Large intestine (tissue), 3 donors: ENCODE data around the gene HIVEP3. TPM values are rescaled to one million over a fixed set of nuclear protein-coding genes. Genes with fewer than 3 reads are reported as not detected.

Experiments
- DNase-seq, 2 donors: peaks; one replicate each; pipeline versions ENCODE4 v3.0.0 to v3.0.0-alpha.2; 2013
- H3K27ac ChIP-seq: one replicate; pipeline ENCODE4 v1.5.1; 2013; ENCODE audit warnings: low read length
- H3K27me3 ChIP-seq: 2 replicates; pipeline ENCODE4 v1.6.1; 2013; ENCODE audit warnings: low read length; ENCODE audit not compliant: control insufficient read depth, insufficient read depth
- H3K36me3 ChIP-seq: 2 replicates; pipeline ENCODE4 v1.6.1; 2013; ENCODE audit warnings: low read length; ENCODE audit not compliant: control insufficient read depth, insufficient read depth
- H3K4me1 ChIP-seq: one replicate; pipeline ENCODE4 v1.6.1; 2013; ENCODE audit warnings: low read length; ENCODE audit not compliant: control insufficient read depth, insufficient read depth
- H3K4me3 ChIP-seq: one replicate; pipeline ENCODE4 v1.5.1; 2013; ENCODE audit warnings: low read length
- H3K9me3 ChIP-seq: one replicate; pipeline ENCODE4 v1.6.1; 2013; ENCODE audit warnings: mild to moderate bottlenecking, low read depth, low read length, moderate library complexity; ENCODE audit not compliant: control insufficient read depth
- WGBS: methylation state at CpG from one replicate; pipeline ENCODE4 v1.1.5; 2013; ENCODE audit warnings: low lambda C conversion rate; ENCODE audit not compliant: insufficient coverage; 5-methylcytosine and 5-hydroxymethylcytosine counted together
- polyA plus RNA-seq: library from polyadenylated mRNA; unstranded; fragments of 120-200 nt; gene quantifications from one replicate; pipeline ENCODE4 v1.2.1, GENCODE V29; 2013

The HIVEP3 gene
- polyA plus RNA-seq, 1 donor = 2.6 TPM

- peaks cover 4% of the 10 kb centered on the region for H3K9me3 ChIP-seq
- no peak for DNase-seq
- H3K36me3 ChIP-seq = no peaks in the 10 kb centered on the region
- no peak overlapping the region for H3K27ac ChIP-seq
- H3K27me3 ChIP-seq = peaks cover 3% of the 10 kb centered on the region
- WGBS = no CpG with 5 or more reads among the region's 17 CpGs
- H3K4me1 ChIP-seq = peaks cover 21% of the 10 kb centered on the region
- no peak overlapping the region for H3K4me3 ChIP-seq
Observed at GRCh38 chr1:41494351-41495209, 424.1 kb downstream of the HIVEP3 start.

GRCh38 chr1:41493626-41494350, 424.9 kb downstream of the HIVEP3 start:
- no CpG with 5 or more reads among the region's 9 CpGs for WGBS
- H3K9me3 ChIP-seq = peaks cover 4% of the 10 kb centered on the region
- no peak overlapping the region for H3K27ac ChIP-seq
- H3K36me3 ChIP-seq = no peaks in the 10 kb centered on the region
- H3K4me1 ChIP-seq = peaks cover 21% of the 10 kb centered on the region
- DNase-seq = no peak
- H3K27me3 ChIP-seq = peaks cover 3% of the 10 kb centered on the region
- H3K4me3 ChIP-seq = no peak overlapping the region

- WGBS = no CpG with 5 or more reads among the region's 5 CpGs
- H3K9me3 ChIP-seq = peaks cover 4% of the 10 kb centered on the region
- H3K36me3 ChIP-seq = no peaks in the 10 kb centered on the region
- H3K4me3 ChIP-seq = no peak overlapping the region
- peaks cover 21% of the 10 kb centered on the region for H3K4me1 ChIP-seq
- H3K27me3 ChIP-seq = peaks cover 3% of the 10 kb centered on the region
- H3K27ac ChIP-seq = no peak overlapping the region
- DNase-seq = peak in 1 of 2 donors; percentile 58
Observed at GRCh38 chr1:41493117-41493536, 425.6 kb downstream of the HIVEP3 start.

GRCh38 chr1:41492341-41492848, 426.3 kb downstream of the HIVEP3 start:
- no peak for DNase-seq
- no CpG with 5 or more reads among the region's 7 CpGs for WGBS
- no peak overlapping the region for H3K27ac ChIP-seq
- H3K36me3 ChIP-seq = no peaks in the 10 kb centered on the region
- H3K4me1 ChIP-seq = peaks cover 21% of the 10 kb centered on the region
- peaks cover 3% of the 10 kb centered on the region for H3K27me3 ChIP-seq
- peaks cover 4% of the 10 kb centered on the region for H3K9me3 ChIP-seq
- no peak overlapping the region for H3K4me3 ChIP-seq

- H3K27ac ChIP-seq = no peak overlapping the region
- no peaks in the 10 kb centered on the region for H3K36me3 ChIP-seq
- no CpG with 5 or more reads among the region's 2 CpGs for WGBS
- no peak for DNase-seq
- peaks cover 26% of the 10 kb centered on the region for H3K4me1 ChIP-seq
- no peaks in the 10 kb centered on the region for H3K9me3 ChIP-seq
- H3K27me3 ChIP-seq = no peaks in the 10 kb centered on the region
- H3K4me3 ChIP-seq = no peak overlapping the region
Observed at GRCh38 chr1:41490911-41491310, 427.8 kb downstream of the HIVEP3 start.

GRCh38 chr1:41489561-41489960, 429.2 kb downstream of the HIVEP3 start:
- Histone ChIP-seq H3K4me1 (peaks cover 28% of the 10 kb centered on the region), H3K36me3 (no peaks in the 10 kb centered on the region), H3K27ac (no peak overlapping the region), H3K27me3 (no peaks in the 10 kb centered on the region), H3K4me3 (no peak overlapping the region), H3K9me3 (no peaks in the 10 kb centered on the region)
- no peak for DNase-seq
- 88% methylated on average over 5 of the region's 5 CpGs for WGBS

GRCh38 chr1:41488040-41488951, 430.4 kb downstream of the HIVEP3 start:
- no peak for DNase-seq
- no CpG with 5 or more reads among the region's 11 CpGs for WGBS
- H3K4me3 ChIP-seq = no peak overlapping the region
- no peak overlapping the region for H3K27ac ChIP-seq
- H3K36me3 ChIP-seq = no peaks in the 10 kb centered on the region
- H3K27me3 ChIP-seq = no peaks in the 10 kb centered on the region
- peaks cover 36% of the 10 kb centered on the region for H3K4me1 ChIP-seq
- no peaks in the 10 kb centered on the region for H3K9me3 ChIP-seq

GRCh38 chr1:41487126-41488039, 431.3 kb downstream of the HIVEP3 start:
- Histone ChIP-seq H3K9me3 (no peaks in the 10 kb centered on the region), H3K4me1 (peaks cover 38% of the 10 kb centered on the region), H3K27me3 (no peaks in the 10 kb centered on the region), H3K4me3 (no peak overlapping the region), H3K36me3 (no peaks in the 10 kb centered on the region), H3K27ac (no peak overlapping the region)
- WGBS = no CpG with 5 or more reads among the region's 16 CpGs
- no peak for DNase-seq

- Histone ChIP-seq H3K4me3 (no peak overlapping the region), H3K4me1 (peaks cover 44% of the 10 kb centered on the region), H3K27ac (peak overlapping the region; percentile 9), H3K9me3 (no peaks in the 10 kb centered on the region), H3K27me3 (no peaks in the 10 kb centered on the region), H3K36me3 (no peaks in the 10 kb centered on the region)
- 15% methylated on average over 8 of the region's 23 CpGs for WGBS
- DNase-seq = no peak
Observed at GRCh38 chr1:41486371-41487125, 432.2 kb downstream of the HIVEP3 start.
